Heart right ventricle (tissue), 16 donors: ENCODE measurements around the gene CCR3. TPM values are rescaled to one million over a fixed set of nuclear protein-coding genes. Genes with fewer than 3 reads are reported as not detected.

Experiments
- ATAC-seq, 8 donors: fragments of 200-7000 bp; cut with Tn5 transposase; one replicate each; pipeline ENCODE4 v1.9.1; 2020; ENCODE audit warnings: mild to moderate bottlenecking in 8 of 8, moderate library complexity in 8 of 8, moderate number of reproducible peaks in 1 of 8
- DNase-seq, 2 donors: peaks; one replicate each; pipeline ENCODE4 v3.0.0-alpha.2; 2020
- H3K27ac ChIP-seq, 10 donors: fragments of 200-600 bp; sonication (generic) in 2 of 10; one replicate each; pipeline versions ENCODE4 v1.5.0 to v1.8.0; 2020 to 2022; ENCODE audit warnings: mild to moderate bottlenecking in 3 of 10
- H3K27me3 ChIP-seq, 7 donors: fragments of 200-600 bp; one replicate each; pipeline ENCODE4 v1.8.0; 2021 to 2022; ENCODE audit warnings: mild to moderate bottlenecking in 2 of 7
- H3K36me3 ChIP-seq, 9 donors: fragments of 200-600 bp; sonication (generic) in 1 of 9; one replicate each; pipeline versions ENCODE4 v1.5.0 to v1.8.0; 2020 to 2022; ENCODE audit warnings: mild to moderate bottlenecking in 2 of 9
- H3K4me1 ChIP-seq, 9 donors: fragments of 200-600 bp; sonication (generic) in 1 of 9; one replicate each; pipeline versions ENCODE4 v1.5.0 to v1.8.0; 2020 to 2022; ENCODE audit warnings: mild to moderate bottlenecking in 4 of 9
- H3K4me3 ChIP-seq, 10 donors: fragments of 200-600 bp; sonication (generic) in 2 of 10; one replicate each; pipeline versions ENCODE4 v1.5.0 to v1.8.0; 2020 to 2022; ENCODE audit warnings: mild to moderate bottlenecking in 7 of 10, moderate library complexity in 2 of 10
- H3K9me3 ChIP-seq, 11 donors: fragments of 200-600 bp in 10 of 11; sonication (generic) in 2 of 11; one replicate each; pipeline versions ENCODE4 v1.5.0 to v1.8.0; 2013 to 2022; ENCODE audit warnings: mild to moderate bottlenecking in 2 of 11, control low read depth in 1 of 11, moderate library complexity in 1 of 11
- CTCF ChIP-seq, 9 donors: fragments of 200-600 bp; sonication (generic) in 2 of 9; IDR thresholded peaks; one replicate each; pipeline versions ENCODE4 v1.5.0 to v1.8.0; 2021 to 2022; ENCODE audit warnings: antibody characterized with exemption in 9 of 9, mild to moderate bottlenecking in 5 of 9, moderate library complexity in 1 of 9
- WGBS, 2 donors: extraction: QIAGEN DNeasy Blood & Tissue Kit; methylation state at CpG; one replicate each; pipeline ENCODE4 v1.1.7; 2013; ENCODE audit warnings: inconsistent platforms in 1 of 2; 5-methylcytosine and 5-hydroxymethylcytosine counted together
- intact Hi-C, 10 donors: fragments of 100-400 bp; cut with DNase I; formaldehyde crosslinking; loops; one replicate each; pipeline versions ENCODE4 v1.11.1 to v1.14.2; 2022
- polyA plus RNA-seq, 2 donors: library from polyadenylated mRNA; stranded (reverse); fragments of 200-250 nt; gene quantifications; one replicate each; pipeline ENCODE4 v1.2.3, GENCODE V29; 2013
- total RNA-seq, 10 donors: library from RNA; stranded (reverse); fragmentation: NEBNext Ultra II Directional in 3 of 10; extraction: Animal tissue kit (Norgen Biotek cat#: 25700) in 3 of 10; gene quantifications; one replicate each; pipeline versions ENCODE4 v1.2.1 to v1.2.4, GENCODE V29; 2021 to 2023
- donor health status: Arrhythmogenic right ventricular cardiomyopathy.
- donor health status: ischemic (EF 13 %, LVEDD 7.1; RV severe dilation, severe dysfunction).
- donor health status: healthy with polysubstance abuse.
- donor health status: DM: no; HTN: yes; CAD: no.
- donor health status: DM: no; HTN: no; CAD: no.
- donor health status: ischemic (EF 25% LVEDD 6.9; RV normal size, moderate dysfunction).
- donor health status: ischemic (EF 25% LVEDD 5.7; RV mildly dilated, moderate dysfunction).
- donor health status: healthy.
- donor health status: DM: yes; HTN: yes; CAD: no.
- donor health status: Ischemic cardiomyopathy.
- donor health status: ischemic (EF 35%, LVEDD 5.7; RV mildly dilated, moderate dysfunction).
- donor health status: nonischemic (EF 11% LVEDD 7.7; RV severe dilation, severe dysfunction).
- donor health status: DM: yes; HTN: yes; CAD: no.
- donor health status: PGD.
- donor health status: ischemic (EF 29% LVEDD 5.4; RV normal size, mild dysfunction).
- donor health status: nonischemic (EF 23%, LVEDD 6.1; RV moderate dilation, normal function).

CCR3 gene
- total and polyA plus RNA-seq, 12 donors = 0.61 to 0.67 TPM; not detected in 10

GRCh38 chr3:46282696-46283095 lies 40.4 kb downstream of the CCR3 start:
- DNase-seq = no peak
- peak overlapping the region in 1 of 10 donors; percentile 48 for H3K27ac ChIP-seq
- WGBS, 2 donors = 93 to 96% methylated on average over 2 of the region's 2 CpGs

GRCh38 chr3:46283881-46284450 lies 41.7 kb downstream of the CCR3 start:
- Histone ChIP-seq H3K27me3 (no peaks in the 10 kb centered on the region), H3K27ac (peak overlapping the region in 1 of 10 donors; percentile 48), H3K4me1 (peaks cover 0 to 39% (median 0%) of the 10 kb centered on the region in 9 donors), H3K36me3 (no peaks in the 10 kb centered on the region), H3K4me3 (no peak overlapping the region), H3K9me3 (peaks cover 0 to 7% (median 0%) of the 10 kb centered on the region in 11 donors)
- no peak for DNase-seq
- intact Hi-C loops = loop anchor here in 3 of 10 donors (5.0 to 10.0 kb wide), 3 partner anchors 83 to 151 kb away; no protein-coding TSS in a partner anchor
- WGBS, 2 donors = 76 to 77% methylated on average over 2 of the region's 2 CpGs
- ATAC-seq = no peak
- TF ChIP-seq CTCF (IDR thresholded peaks at IDR 0.05) = no peak

More at GRCh38 chr3:46282696-46283095, 40.4 kb downstream of the CCR3 start:
- intact Hi-C loops = loop anchor here in 3 of 10 donors (5.0 to 10.0 kb wide), 3 partner anchors 85 to 152 kb away; no protein-coding TSS in a partner anchor
- no peaks in the 10 kb centered on the region for H3K27me3 ChIP-seq
- ATAC-seq = no peak
- H3K4me3 ChIP-seq = no peak overlapping the region
- H3K36me3 ChIP-seq = no peaks in the 10 kb centered on the region
- peaks cover 0 to 39% (median 0%) of the 10 kb centered on the region in 9 donors for H3K4me1 ChIP-seq
- no peak for TF ChIP-seq CTCF (IDR thresholded peaks at IDR 0.05)
- H3K9me3 ChIP-seq = peaks cover 0 to 12% (median 0%) of the 10 kb centered on the region in 11 donors

- no peaks in the 10 kb centered on the region for H3K9me3 ChIP-seq
- ATAC-seq = peak in 2 of 8 donors; percentile 51 to 85
- WGBS, 2 donors = 55 to 59% methylated on average over 6 of the region's 6 CpGs
- no peaks in the 10 kb centered on the region for H3K36me3 ChIP-seq
- H3K27ac ChIP-seq = peak overlapping the region in 1 of 10 donors; percentile 48
- DNase-seq = no peak
- intact Hi-C loops = loop anchor here in 3 of 10 donors (5.0 to 10.0 kb wide), 3 partner anchors 82 to 150 kb away; no protein-coding TSS in a partner anchor
- peaks cover 0 to 51% (median 0%) of the 10 kb centered on the region in 9 donors for H3K4me1 ChIP-seq
- H3K27me3 ChIP-seq = no peaks in the 10 kb centered on the region
- H3K4me3 ChIP-seq = no peak overlapping the region
- no peak for TF ChIP-seq CTCF (IDR thresholded peaks at IDR 0.05)
Measured at GRCh38 chr3:46284981-46285683, 42.9 kb downstream of the CCR3 start.

GRCh38 chr3:46285931-46286619 lies 43.8 kb downstream of the CCR3 start:
- ATAC-seq = no peak
- Histone ChIP-seq H3K9me3 (no peaks in the 10 kb centered on the region), H3K4me3 (no peak overlapping the region), H3K36me3 (no peaks in the 10 kb centered on the region), H3K27me3 (no peaks in the 10 kb centered on the region), H3K4me1 (peaks cover 0 to 51% (median 0%) of the 10 kb centered on the region in 9 donors), H3K27ac (peak overlapping the region in 1 of 10 donors; percentile 48)
- no peak for TF ChIP-seq CTCF (IDR thresholded peaks at IDR 0.05)
- intact Hi-C loops = loop anchor here in 2 of 10 donors (10.0 kb wide), 2 partner anchors 139 to 149 kb away; no protein-coding TSS in a partner anchor
- WGBS, 2 donors = 79 to 97% methylated on average over 5 of the region's 5 CpGs
- DNase-seq = no peak
